ENCODE data around the gene UGT1A7.
A peak's percentile ranks its signal among the peaks of the same experiment; 100 is the strongest.
"Not testable (repeated sequence)": the region's sequence is repeated elsewhere in the genome, so short reads cannot be mapped to it uniquely, and the experiment has no call there.

The UGT1A7 gene

GRCh38 chr2:233684640-233685039 lies 2.9 kb downstream of the UGT1A7 start:
- no peak for DNase-seq

DNA sequence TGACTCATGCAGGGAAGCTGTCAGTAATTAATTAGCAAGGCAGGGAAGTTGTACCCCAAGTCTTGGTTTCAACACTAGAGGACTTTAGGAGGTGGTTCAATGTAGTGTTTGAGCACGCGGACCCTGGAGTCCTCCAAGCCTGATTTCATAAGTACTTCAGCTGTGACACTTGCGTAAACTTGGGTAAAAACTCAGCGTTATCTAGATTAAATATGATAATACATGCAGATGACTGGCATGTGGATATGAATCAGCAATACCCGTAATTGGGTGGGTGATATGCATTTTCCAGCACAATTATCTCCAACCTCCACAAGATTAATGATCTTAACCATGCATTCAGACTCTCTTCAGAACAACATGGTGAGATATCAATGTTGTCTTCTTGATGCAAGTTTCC lies 5.2 kb downstream of the UGT1A7 start:
- no peak for DNase-seq

- DNase-seq, result no peak
Measured at GRCh38 chr2:233688341-233688740, 6.6 kb downstream of the UGT1A7 start.

DNA sequence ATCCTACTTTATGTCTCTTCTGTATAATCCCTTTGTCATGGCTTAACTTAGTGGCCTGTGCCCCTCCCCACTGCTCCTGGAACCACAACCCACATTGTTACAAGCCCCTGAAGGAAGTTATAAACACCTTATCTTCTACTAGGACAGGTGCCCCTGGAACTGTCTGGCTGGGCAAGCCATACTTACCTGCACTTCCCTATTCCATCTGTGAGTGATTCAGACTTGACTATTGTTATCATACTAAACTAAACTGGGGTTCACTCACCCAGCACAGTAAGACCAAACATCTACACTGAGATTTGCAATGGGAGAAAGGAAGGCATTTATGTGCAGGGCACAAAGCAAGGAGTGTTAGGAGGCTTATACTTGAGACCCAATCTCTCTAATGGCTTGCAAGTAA lies 7.3 kb downstream of the UGT1A7 start:
- DNase-seq, result no peak

GRCh38 chr2:233689501-233689900 lies 7.8 kb downstream of the UGT1A7 start:
- DNase-seq, result no peak

- no peak for DNase-seq
Measured at GRCh38 chr2:233690444-233690843, 8.7 kb downstream of the UGT1A7 start.

DNA sequence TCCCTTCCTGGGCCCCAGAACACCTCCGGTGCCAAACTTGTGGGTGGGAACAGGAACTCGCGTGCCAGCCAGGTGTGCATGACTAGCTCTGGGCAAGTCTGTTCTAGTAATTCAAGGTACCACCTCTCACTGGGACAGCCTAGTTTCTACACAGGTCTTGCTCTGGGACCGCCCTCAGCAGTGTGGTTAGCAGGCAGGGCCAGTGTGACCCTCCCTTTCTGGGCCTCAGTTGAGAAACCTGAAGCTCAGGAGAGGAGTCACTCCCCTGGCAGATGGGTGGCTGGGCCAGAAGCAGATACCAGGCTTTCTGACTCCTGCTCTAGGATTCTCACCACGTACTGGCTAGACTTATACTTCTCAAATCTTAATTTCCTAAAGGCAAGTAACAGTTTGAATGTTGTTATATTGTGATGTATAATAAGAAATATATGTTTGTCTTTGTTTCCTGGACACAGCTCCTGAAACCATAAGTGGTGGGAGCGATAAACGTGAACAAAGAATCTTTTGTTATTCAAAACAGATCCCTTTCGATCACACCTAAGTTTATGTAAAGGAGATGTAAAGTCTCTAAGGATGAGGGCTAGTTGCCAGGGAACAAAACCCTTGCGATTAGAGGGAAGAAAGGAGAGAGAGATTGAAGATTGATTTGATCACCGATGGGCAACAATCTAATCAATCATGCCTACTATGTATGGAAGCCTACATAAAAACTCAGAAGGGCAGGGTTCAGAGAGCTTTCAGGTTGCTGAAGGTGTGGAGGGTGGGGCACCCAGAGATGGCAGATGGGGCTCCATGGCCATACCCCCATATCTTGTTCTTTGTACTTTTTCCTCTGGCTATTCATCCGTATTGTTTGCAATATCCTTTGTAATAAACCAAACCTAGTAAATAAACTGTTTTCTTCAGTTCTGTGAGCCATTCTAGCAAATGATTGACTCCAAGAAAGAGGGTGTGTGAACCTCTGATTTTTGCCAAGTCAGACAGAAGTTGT lies 10.0 kb downstream of the UGT1A7 start:
- DNase-seq, result no peak

DNA sequence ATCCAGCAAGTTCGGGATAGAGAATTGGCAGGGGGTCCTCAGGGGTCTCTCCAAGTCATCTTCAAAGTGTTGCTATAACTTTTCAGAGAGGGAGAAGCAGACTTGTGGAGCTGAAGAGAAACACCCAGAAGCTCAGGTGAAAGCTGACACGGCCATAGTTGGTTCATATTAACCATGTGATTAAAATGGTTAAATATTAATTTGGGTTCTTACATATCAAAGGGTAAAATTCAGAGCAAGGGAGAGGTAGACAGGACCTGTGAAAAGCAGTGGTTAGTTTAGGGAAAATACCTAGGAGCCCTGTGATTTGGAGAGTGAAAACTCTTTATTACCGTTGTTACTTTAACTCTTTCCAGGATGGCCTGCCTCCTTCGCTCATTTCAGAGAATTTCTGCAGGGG lies 10.9 kb downstream of the UGT1A7 start, which contains the start of gene UGT1A6:
UGT1A6 (plus strand) TSS at position 243 of the 400 bp plus-strand sequence; CDS start at position 358, 115 bp downstream.
- DNase-seq, result no peak

DNA sequence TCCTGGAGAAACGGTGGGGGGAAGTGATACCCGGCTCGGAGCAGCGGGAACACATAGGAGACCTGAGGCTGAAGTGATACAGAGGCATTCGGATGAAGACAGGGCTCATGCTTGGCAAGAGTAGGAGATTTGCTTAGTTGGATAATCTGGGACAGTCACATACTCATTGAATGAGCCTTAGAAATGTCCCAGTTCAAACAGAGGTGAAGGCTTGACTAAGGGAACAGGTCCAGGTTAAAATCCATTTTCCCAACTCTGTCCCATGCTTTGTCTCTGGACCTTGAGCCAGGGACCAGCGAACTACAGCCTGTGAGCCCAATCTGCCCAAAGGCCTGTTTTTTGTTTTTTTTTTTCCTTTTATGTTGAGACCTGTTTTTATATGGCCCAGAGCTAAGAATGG lies 12.3 kb downstream of the UGT1A7 start:
- DNase-seq, result no peak

GRCh38 chr2:233698740-233699139 lies 17.0 kb downstream of the UGT1A7 start:
- DNase-seq, result no peak

GRCh38 chr2:233699424-233700027 lies 17.8 kb downstream of the UGT1A7 start:
- DNase-seq, result no peak

GRCh38 chr2:233700028-233700635 lies 18.4 kb downstream of the UGT1A7 start:
- no peak for DNase-seq

DNA sequence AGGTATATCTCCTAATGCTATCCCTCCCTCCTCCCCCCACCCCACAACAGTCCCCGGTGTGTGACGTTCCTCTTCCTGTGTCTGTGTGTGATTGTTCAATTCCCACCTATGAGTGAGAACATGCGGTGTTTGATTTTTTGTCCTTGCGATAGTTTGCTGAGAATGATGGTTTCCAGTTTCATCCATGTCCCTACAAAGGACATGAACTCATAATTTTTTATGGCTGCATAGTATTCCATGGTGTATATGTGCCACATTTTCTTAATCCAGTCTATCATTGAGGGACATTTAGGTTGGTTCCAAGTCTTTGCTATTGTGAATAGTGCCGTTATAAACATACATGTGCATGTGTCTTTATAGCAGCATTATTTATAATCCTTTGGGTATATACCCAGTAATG lies 19.1 kb downstream of the UGT1A7 start:
- DNase-seq, result not testable (repeated sequence)

DNA sequence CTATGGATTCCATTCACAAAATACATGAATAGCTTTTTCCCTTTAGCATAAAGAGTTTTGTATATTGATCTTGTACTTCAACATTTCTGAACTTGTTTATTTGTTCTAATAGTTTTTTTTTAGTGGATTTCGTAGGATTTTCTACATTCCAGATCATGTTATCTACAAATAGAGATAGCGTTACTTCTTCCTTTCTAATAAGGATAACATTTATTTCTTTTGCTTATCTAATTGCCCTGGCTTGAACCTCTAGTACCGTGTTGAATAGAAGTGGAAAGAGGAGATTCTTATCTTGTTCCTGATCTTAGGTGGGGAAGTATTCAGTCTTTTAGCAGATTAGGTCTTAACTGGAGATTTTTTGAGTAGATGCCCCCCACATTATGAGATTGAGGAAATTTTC lies 20.5 kb downstream of the UGT1A7 start:
- no peak for DNase-seq

GRCh38 chr2:233705911-233706506 lies 24.3 kb downstream of the UGT1A7 start:
- DNase-seq, result no peak

GRCh38 chr2:233706720-233707119 lies 25.0 kb downstream of the UGT1A7 start:
- no peak for DNase-seq

DNA sequence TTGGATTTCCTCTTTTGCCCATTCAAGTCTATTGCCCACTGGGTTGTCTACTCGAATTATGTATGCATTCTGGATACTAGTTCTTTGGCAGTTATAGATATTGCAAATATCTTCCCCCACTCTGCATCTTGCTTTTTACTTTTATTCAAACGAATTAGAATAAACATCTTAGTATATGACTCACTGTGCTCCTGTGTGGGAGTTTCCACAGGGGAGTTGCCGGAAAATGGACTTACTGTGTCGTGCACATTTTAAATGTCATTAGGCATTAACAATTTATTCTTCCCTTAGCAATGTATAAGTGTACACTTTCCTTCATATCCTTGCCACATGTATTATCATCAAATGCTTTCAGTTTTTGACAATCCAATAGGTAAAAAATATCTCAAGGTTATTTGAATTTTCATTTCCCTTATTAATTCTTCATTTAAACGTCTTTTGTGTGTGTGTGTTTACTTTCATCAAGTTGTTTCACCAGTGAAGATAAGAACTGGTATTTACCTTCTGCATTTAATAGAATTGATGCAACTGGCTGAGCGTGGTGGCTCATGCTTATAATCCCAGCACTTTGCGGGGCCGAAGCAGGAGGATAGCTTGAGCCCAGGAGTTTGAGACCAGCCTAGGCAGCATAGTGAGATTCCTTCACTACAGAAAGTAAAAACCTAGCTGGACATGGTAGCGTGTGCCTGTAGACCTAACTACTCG lies 26.4 kb downstream of the UGT1A7 start:
- DNase-seq, result no peak

- DNase-seq, result no peak
Measured at GRCh38 chr2:233708942-233709341, 27.2 kb downstream of the UGT1A7 start.

- peak; percentile 53 for DNase-seq
Measured at GRCh38 chr2:233711312-233712008, 29.8 kb downstream of the UGT1A7 start.

- no peak for DNase-seq
Measured at GRCh38 chr2:233712611-233713261, 31.0 kb downstream of the UGT1A7 start, which contains the start of gene UGT1A5. TSS of gene UGT1A5 (plus strand) at chr2:233712907. CDS start at chr2:233712992, 85 bp downstream.

- DNase-seq, result no peak
Measured at GRCh38 chr2:233713262-233713615, 31.5 kb downstream of the UGT1A7 start.

Measured in CD4-positive, alpha-beta T cell treated with Interleukin-21 for 1 hour (primary cell).